Omental fat pad (tissue), 4 donors: Measurements from ENCODE around the gene PITX3. TPM values are rescaled to one million over a fixed set of nuclear protein-coding genes. Genes with fewer than 3 reads are reported as not detected.

Experiments used
- ATAC-seq: fragments of 150-250 bp; one replicate; pipeline ENCODE4 v1.9.1; 2016; ENCODE audit warnings: mild to moderate bottlenecking, moderate library complexity; ENCODE audit not compliant: low FRiP score
- DNase-seq: peaks from one replicate; pipeline ENCODE4 v3.0.0-alpha.2; 2019; ENCODE audit warnings: low spot score
- CTCF ChIP-seq, 3 donors: fragments of 450-650 bp; IDR thresholded peaks; one replicate each; pipeline ENCODE4 v1.5.1; 2016 to 2017; ENCODE audit warnings: antibody characterized with exemption in 3 of 3, mild to moderate bottlenecking in 3 of 3, moderate library complexity in 2 of 3
- total RNA-seq, 4 donors: library from RNA; depleted of rRNA; stranded (reverse); fragments of >200 nt; gene quantifications; one replicate each; pipeline ENCODE4 v1.1.0, GENCODE V29; 2016

PITX3 gene
- under 1 TPM in 2 of 4 donors, not detected in 2; 0.36 to 0.37 TPM for total RNA-seq

- ATAC-seq = peak; percentile 82
- peak; percentile 78 for DNase-seq
- TF ChIP-seq CTCF (IDR thresholded peaks at IDR 0.05) = no peak
Measured at GRCh38 chr10:102241444-102242117, at the start of gene PITX3. Gene PITX3, minus strand, starts transcription at chr10:102241512. Its CDS starts 9,432 bp downstream, at chr10:102232080.

GRCh38 chr10:102289840-102290239 is 48.5 kb upstream of the PITX3 start:
- DNase-seq = no peak
- ATAC-seq = no peak
- no peak for TF ChIP-seq CTCF (IDR thresholded peaks at IDR 0.05)

GRCh38 chr10:102289356-102289755 is 48.0 kb upstream of the PITX3 start:
- TF ChIP-seq CTCF (IDR thresholded peaks at IDR 0.05) = no peak
- ATAC-seq (no peak), DNase-seq (no peak)

GRCh38 chr10:102287991-102288390 is 46.7 kb upstream of the PITX3 start:
- ATAC-seq (no peak), DNase-seq (no peak)
- TF ChIP-seq CTCF (IDR thresholded peaks at IDR 0.05) = no peak

GRCh38 chr10:102287538-102287937 is 46.2 kb upstream of the PITX3 start:
- DNase-seq (no peak), ATAC-seq (no peak)
- TF ChIP-seq CTCF (IDR thresholded peaks at IDR 0.05) = no peak

GRCh38 chr10:102286216-102286615 is 44.9 kb upstream of the PITX3 start:
- no peak for TF ChIP-seq CTCF (IDR thresholded peaks at IDR 0.05)
- no peak for DNase-seq
- ATAC-seq = no peak

GRCh38 chr10:102285133-102285532 is 43.8 kb upstream of the PITX3 start:
- TF ChIP-seq CTCF (IDR thresholded peaks at IDR 0.05) = no peak
- ATAC-seq = no peak
- DNase-seq = no peak
